Panc1 (cell line): Measurements from ENCODE around the gene RUNX1. TPM values are rescaled to one million over a fixed set of nuclear protein-coding genes. Genes with fewer than 3 reads are reported as not detected.

Source experiments
- ATAC-seq: fragments of 200-7000 bp; cut with Tn5 transposase; 2 replicates; pipeline ENCODE4 v1.9.1; 2020; ENCODE audit warnings: mild to moderate bottlenecking, moderate library complexity
- BruUV-seq: library from RNA; stranded (reverse); fragments of 400-500 nt; replicated peaks from 2 replicates; lab custom pipeline; 2021; lab: Mats Ljungman, UMichigan
- CTCF ChIA-PET: fragments of 300-600 bp; sonication (Branson Sonifier 250); formaldehyde crosslinking; loops from one replicate; lab custom pipeline; 2022; ENCODE audit warnings: antibody characterized with exemption; lab: Charles Lee
- POLR2A ChIA-PET: fragments of 300-600 bp; sonication (Branson Sonifier 250); formaldehyde crosslinking; loops from one replicate; lab custom pipeline; 2022; ENCODE audit warnings: antibody characterized with exemption; lab: Charles Lee
- DNase-seq: peaks from one replicate; pipeline ENCODE4 v3.0.0-alpha.2; 2010; ENCODE audit warnings: low read depth, low spot score
- H3K27ac ChIP-seq: 2 replicates; pipeline ENCODE4 v1.5.1; 2011; ENCODE audit warnings: mild to moderate bottlenecking, low read length, inconsistent platforms
- H3K27me3 ChIP-seq: fragments of 200-500 bp; sonication (Bioruptor generic); 2 replicates; pipeline ENCODE4 v1.6.0; 2014; ENCODE audit warnings: low read length, inconsistent platforms; ENCODE audit not compliant: control insufficient read depth, insufficient read depth
- H3K36me3 ChIP-seq: fragments of 200-500 bp; sonication (Bioruptor generic); 2 replicates; pipeline ENCODE4 v1.5.1; 2014; ENCODE audit warnings: inconsistent platforms, mild to moderate bottlenecking, low read length, moderate library complexity; ENCODE audit not compliant: control insufficient read depth, insufficient read depth
- H3K4me1 ChIP-seq: 2 replicates; pipeline ENCODE4 v1.5.1; 2011; ENCODE audit warnings: inconsistent platforms, mild to moderate bottlenecking, low read length, moderate library complexity; ENCODE audit not compliant: control insufficient read depth, insufficient read depth
- H3K4me3 ChIP-seq, 2 experiments: 2 replicates each; pipeline ENCODE4 v1.5.1; 2011 to 2012; ENCODE audit warnings: low read depth in 2 of 2, low read length in 2 of 2, mild to moderate bottlenecking in 2 of 2, inconsistent platforms in 1 of 2, moderate library complexity in 1 of 2
- H3K9me3 ChIP-seq: fragments of 200-500 bp; sonication (Bioruptor generic); 2 replicates; pipeline ENCODE4 v1.5.1; 2014; ENCODE audit warnings: low read depth, mild to moderate bottlenecking, inconsistent platforms, low read length, moderate library complexity; ENCODE audit not compliant: control insufficient read depth, insufficient read depth
- POLR2AphosphoS5 ChIP-seq: IDR thresholded peaks from 2 replicates; pipeline ENCODE4 v1.6.1; 2012; ENCODE audit warnings: mild to moderate bottlenecking, low read depth, low read length, moderate library complexity
- SIN3A ChIP-seq: IDR thresholded peaks from 2 replicates; pipeline ENCODE4 v1.6.1; 2012; ENCODE audit warnings: low read depth, mild to moderate bottlenecking, low read length, moderate library complexity, borderline replicate concordance; ENCODE audit not compliant: insufficient read depth
- TCF7L2 ChIP-seq: IDR thresholded peaks from 2 replicates; pipeline ENCODE4 v1.6.1; 2011; ENCODE audit warnings: mild to moderate bottlenecking, low read depth, low read length, inconsistent platforms
- in situ Hi-C: cut with HindIII; loops from 2 replicates; pipeline ENCODE4 v1.10.0; 2016; ENCODE audit warnings: low sequenced_read_pairs, low pct_unique_long_range_greater_than_20kb
- intact Hi-C: fragments of 100-400 bp; cut with micrococcal nuclease; formaldehyde crosslinking; loops from one replicate; pipeline ENCODE4 v1.10.0; 2022; ENCODE audit not compliant: unreplicated experiment
- total RNA-seq: library from RNA; stranded (reverse); gene quantifications from one replicate; pipeline ENCODE4 v1.2.1, GENCODE V29; 2021; ENCODE audit not compliant: unreplicated experiment
- TF ChIP-seq, protein P1 (sequence below), 2 experiments: IDR thresholded peaks; 2 replicates each; pipeline ENCODE4 v1.6.1; 2011 to 2012; ENCODE audit warnings: low read depth in 2 of 2, control low read depth in 1 of 2, low read length in 1 of 2, mild to moderate bottlenecking in 1 of 2, moderate library complexity in 1 of 2; ENCODE audit not compliant: insufficient read depth in 1 of 2
- TF ChIP-seq, protein P2 (sequence below): fragments of 450-650 bp; IDR thresholded peaks from 2 replicates; pipeline ENCODE4 v1.5.1; 2017; ENCODE audit warnings: mild to moderate bottlenecking

The RUNX1 gene
- total RNA-seq, 1 experiment from 2014 or later, result 22.4 TPM

DNA sequence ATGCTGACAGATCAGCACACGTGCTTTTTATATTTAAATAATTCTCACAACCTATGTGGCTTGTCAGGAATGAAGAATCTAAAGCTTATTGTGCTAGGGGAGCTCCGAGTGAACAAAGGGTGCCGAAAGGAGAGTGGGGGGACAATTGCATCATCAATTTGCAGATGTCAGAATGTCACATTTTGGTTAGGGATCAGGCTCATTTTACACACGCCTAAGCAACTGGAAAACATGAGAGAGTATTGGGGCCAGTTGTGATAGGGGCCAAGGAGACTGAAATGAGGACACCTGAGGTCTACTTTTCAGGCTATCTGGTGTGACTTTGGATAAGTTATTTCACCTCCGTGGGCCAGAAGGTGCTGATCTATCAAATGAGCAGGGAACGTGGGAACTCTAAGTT lies 31.8 kb downstream of the RUNX1 start:
- H3K36me3 ChIP-seq, result no peaks in the 10 kb centered on the region
- no peaks in the 10 kb centered on the region for H3K27me3 ChIP-seq
- intact Hi-C loops (no loop called here), in situ Hi-C loops (no loop called here)
- CTCF ChIA-PET, result no interaction called here
- BruUV-seq, result no TSS peak
- no peak overlapping the region for H3K4me3 ChIP-seq
- DNase-seq (no peak), ATAC-seq (no peak)
- POLR2A ChIA-PET, result no interaction called here
- H3K27ac ChIP-seq, result no peak overlapping the region
- TF ChIP-seq SIN3A (no peak), POLR2AphosphoS5 (no peak), TCF7L2 (no peak)
- TF ChIP-seq, protein P1, sequence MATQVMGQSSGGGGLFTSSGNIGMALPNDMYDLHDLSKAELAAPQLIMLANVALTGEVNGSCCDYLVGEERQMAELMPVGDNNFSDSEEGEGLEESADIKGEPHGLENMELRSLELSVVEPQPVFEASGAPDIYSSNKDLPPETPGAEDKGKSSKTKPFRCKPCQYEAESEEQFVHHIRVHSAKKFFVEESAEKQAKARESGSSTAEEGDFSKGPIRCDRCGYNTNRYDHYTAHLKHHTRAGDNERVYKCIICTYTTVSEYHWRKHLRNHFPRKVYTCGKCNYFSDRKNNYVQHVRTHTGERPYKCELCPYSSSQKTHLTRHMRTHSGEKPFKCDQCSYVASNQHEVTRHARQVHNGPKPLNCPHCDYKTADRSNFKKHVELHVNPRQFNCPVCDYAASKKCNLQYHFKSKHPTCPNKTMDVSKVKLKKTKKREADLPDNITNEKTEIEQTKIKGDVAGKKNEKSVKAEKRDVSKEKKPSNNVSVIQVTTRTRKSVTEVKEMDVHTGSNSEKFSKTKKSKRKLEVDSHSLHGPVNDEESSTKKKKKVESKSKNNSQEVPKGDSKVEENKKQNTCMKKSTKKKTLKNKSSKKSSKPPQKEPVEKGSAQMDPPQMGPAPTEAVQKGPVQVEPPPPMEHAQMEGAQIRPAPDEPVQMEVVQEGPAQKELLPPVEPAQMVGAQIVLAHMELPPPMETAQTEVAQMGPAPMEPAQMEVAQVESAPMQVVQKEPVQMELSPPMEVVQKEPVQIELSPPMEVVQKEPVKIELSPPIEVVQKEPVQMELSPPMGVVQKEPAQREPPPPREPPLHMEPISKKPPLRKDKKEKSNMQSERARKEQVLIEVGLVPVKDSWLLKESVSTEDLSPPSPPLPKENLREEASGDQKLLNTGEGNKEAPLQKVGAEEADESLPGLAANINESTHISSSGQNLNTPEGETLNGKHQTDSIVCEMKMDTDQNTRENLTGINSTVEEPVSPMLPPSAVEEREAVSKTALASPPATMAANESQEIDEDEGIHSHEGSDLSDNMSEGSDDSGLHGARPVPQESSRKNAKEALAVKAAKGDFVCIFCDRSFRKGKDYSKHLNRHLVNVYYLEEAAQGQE (IDR thresholded peaks at IDR 0.05; ENCODE audit: insufficient read depth in 1 of 2, low read depth in 2 of 2, low read length in 1 of 2), result no peak
- TF ChIP-seq, protein P2, sequence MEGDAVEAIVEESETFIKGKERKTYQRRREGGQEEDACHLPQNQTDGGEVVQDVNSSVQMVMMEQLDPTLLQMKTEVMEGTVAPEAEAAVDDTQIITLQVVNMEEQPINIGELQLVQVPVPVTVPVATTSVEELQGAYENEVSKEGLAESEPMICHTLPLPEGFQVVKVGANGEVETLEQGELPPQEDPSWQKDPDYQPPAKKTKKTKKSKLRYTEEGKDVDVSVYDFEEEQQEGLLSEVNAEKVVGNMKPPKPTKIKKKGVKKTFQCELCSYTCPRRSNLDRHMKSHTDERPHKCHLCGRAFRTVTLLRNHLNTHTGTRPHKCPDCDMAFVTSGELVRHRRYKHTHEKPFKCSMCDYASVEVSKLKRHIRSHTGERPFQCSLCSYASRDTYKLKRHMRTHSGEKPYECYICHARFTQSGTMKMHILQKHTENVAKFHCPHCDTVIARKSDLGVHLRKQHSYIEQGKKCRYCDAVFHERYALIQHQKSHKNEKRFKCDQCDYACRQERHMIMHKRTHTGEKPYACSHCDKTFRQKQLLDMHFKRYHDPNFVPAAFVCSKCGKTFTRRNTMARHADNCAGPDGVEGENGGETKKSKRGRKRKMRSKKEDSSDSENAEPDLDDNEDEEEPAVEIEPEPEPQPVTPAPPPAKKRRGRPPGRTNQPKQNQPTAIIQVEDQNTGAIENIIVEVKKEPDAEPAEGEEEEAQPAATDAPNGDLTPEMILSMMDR, result no peak
- H3K9me3 ChIP-seq, result no peaks in the 10 kb centered on the region
- no peaks in the 10 kb centered on the region for H3K4me1 ChIP-seq

DNA sequence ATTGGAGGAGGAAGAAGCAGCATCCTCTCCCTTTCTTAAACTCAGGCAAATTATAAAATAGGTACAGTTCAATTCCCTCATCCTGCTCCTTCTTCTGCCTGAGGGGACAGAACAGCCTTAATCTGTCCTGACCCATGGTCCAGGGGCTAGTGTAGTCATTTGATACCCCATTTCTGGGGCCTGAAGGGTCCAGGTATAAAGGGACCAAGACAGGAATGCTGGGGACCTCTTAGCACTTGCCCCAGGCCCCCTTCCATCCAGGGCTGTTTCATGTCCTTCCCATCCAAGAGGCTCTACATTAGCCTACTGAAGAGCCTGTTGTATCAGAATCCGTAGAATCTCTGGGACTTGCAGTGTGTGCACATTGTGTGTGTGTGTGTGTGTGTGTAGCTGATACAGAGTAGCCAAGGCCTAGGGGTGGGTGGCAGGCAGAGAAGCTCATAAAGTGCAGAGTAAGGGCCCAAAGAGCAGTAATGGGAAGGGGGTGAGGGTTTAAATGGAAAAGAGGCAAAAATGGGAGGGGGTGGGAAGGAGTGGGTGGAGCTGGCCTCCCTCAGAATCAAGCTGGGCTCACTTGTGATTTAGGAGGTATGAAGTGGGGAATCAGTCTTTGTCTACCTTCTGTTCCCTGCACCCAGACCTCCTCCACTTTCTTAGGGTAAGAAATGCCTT lies 32.4 kb downstream of the RUNX1 start:
- no peak for DNase-seq
- Histone ChIP-seq H3K4me3 (no peak overlapping the region), H3K4me1 (no peaks in the 10 kb centered on the region), H3K36me3 (no peaks in the 10 kb centered on the region), H3K9me3 (no peaks in the 10 kb centered on the region), H3K27ac (no peak overlapping the region), H3K27me3 (no peaks in the 10 kb centered on the region)
- no peak for ATAC-seq
- intact Hi-C loops (no loop called here), in situ Hi-C loops (no loop called here)
- BruUV-seq, result no TSS peak
- ChIA-PET POLR2A (no interaction called here), CTCF (interaction anchor here (0.7 kb wide), 1 partner anchor 987 kb away, joined by 6 read pairs; no protein-coding TSS in a partner anchor)
- no peak for TF ChIP-seq SIN3A
- no peak for TF ChIP-seq POLR2AphosphoS5
- TF ChIP-seq, protein P2, result no peak
